T-helper 1 cell (primary cell): ENCODE data around the gene PSMD9.
"Not testable (repeated sequence)": the region's sequence is repeated elsewhere in the genome, so short reads cannot be mapped to it uniquely, and the experiment has no call there.

ENCODE experiments used
- DNase-seq, 5 donors: peaks; one replicate each; pipeline ENCODE4 v3.0.0-alpha.2; 2012 to 2020

PSMD9 gene

GRCh38 chr12:121874071-121874470 is 14.5 kb upstream of the PSMD9 start:
- no peak for DNase-seq

- DNase-seq: no peak
Measured at GRCh38 chr12:121875582-121875981, 13.0 kb upstream of the PSMD9 start.

GRCh38 chr12:121876080-121876447 is 12.5 kb upstream of the PSMD9 start:
- DNase-seq: not testable (repeated sequence)

- DNase-seq: no peak
Measured at GRCh38 chr12:121883315-121883660, 5.3 kb upstream of the PSMD9 start.

- DNase-seq: not testable (repeated sequence)
Measured at GRCh38 chr12:121885129-121885528, 3.5 kb upstream of the PSMD9 start.

GRCh38 chr12:121888083-121888477 is 510 bp upstream of the PSMD9 start:
- DNase-seq: no peak

GRCh38 chr12:121889274-121889624 is 659 bp downstream of the PSMD9 start:
- DNase-seq: no peak

GRCh38 chr12:121889661-121890060 is 1.1 kb downstream of the PSMD9 start:
- not testable (repeated sequence) for DNase-seq

GRCh38 chr12:121892673-121893561 is 4.3 kb downstream of the PSMD9 start:
- DNase-seq: no peak

GRCh38 chr12:121893961-121894460 is 5.4 kb downstream of the PSMD9 start:
- no peak for DNase-seq

GRCh38 chr12:121894633-121895032 is 6.0 kb downstream of the PSMD9 start:
- DNase-seq: no peak

- DNase-seq: no peak
Measured at GRCh38 chr12:121898287-121898686, 9.7 kb downstream of the PSMD9 start.

GRCh38 chr12:121899590-121899989 is 11.0 kb downstream of the PSMD9 start:
- no peak for DNase-seq

- DNase-seq: no peak
Measured at GRCh38 chr12:121903202-121903601, 14.6 kb downstream of the PSMD9 start.

- no peak for DNase-seq
Measured at GRCh38 chr12:121905746-121906145, 17.2 kb downstream of the PSMD9 start.

GRCh38 chr12:121908702-121909101 is 20.1 kb downstream of the PSMD9 start:
- DNase-seq: no peak

- DNase-seq: peak in 1 of 5 donors; percentile 40
Measured at GRCh38 chr12:121911824-121912585, 23.4 kb downstream of the PSMD9 start.

- no peak for DNase-seq
Measured at GRCh38 chr12:121915841-121916321, 27.3 kb downstream of the PSMD9 start.

- DNase-seq: no peak
Measured at GRCh38 chr12:121916719-121917118, 28.1 kb downstream of the PSMD9 start.

- peak; percentile 95 to 99 (median 97) for DNase-seq
Measured at GRCh38 chr12:121917950-121918678, 29.5 kb downstream of the PSMD9 start, which contains the start of gene CFAP251. TSS of gene CFAP251 (plus strand) at chr12:121918592. CDS start at chr12:121921306, 2,714 bp downstream.

- no peak for DNase-seq
Measured at GRCh38 chr12:121918679-121919038, 30.1 kb downstream of the PSMD9 start.

- DNase-seq: no peak
Measured at GRCh38 chr12:121921066-121921465, 32.5 kb downstream of the PSMD9 start.

GRCh38 chr12:121925358-121925695 is 36.7 kb downstream of the PSMD9 start:
- DNase-seq: no peak
